B cell (primary cell): ENCODE data around the gene DNASE1L3. TPM values are rescaled to one million over a fixed set of nuclear protein-coding genes. Genes with fewer than 3 reads are reported as not detected.
A peak's percentile ranks its signal among the peaks of the same experiment; 100 is the strongest.

Experiments used
- ATAC-seq: fragments of 200-7000 bp; cut with Tn5 transposase; one replicate; pipeline ENCODE4 v1.10.0; 2021; ENCODE audit warnings: low read depth, mild to moderate bottlenecking, moderate number of reproducible peaks, moderate library complexity
- CTCF ChIA-PET: fragments of 350-600 bp; sonication (Branson Sonifier 250); formaldehyde crosslinking; loops from one replicate; lab custom pipeline; 2021; ENCODE audit warnings: antibody characterized with exemption, inconsistent platforms; lab: Charles Lee
- POLR2A ChIA-PET: fragments of 350-600 bp; sonication (Branson Sonifier 250); formaldehyde crosslinking; loops from one replicate; lab custom pipeline; 2021; ENCODE audit warnings: antibody characterized with exemption; lab: Charles Lee
- DNase-seq: peaks from one replicate; pipeline ENCODE4 v3.0.0; 2013
- H2AFZ ChIP-seq: 2 replicates; pipeline ENCODE4 v1.6.1; 2012; ENCODE audit warnings: mild to moderate bottlenecking, low read depth, low read length; ENCODE audit not compliant: insufficient read depth, poor library complexity, severe bottlenecking
- H3K27ac ChIP-seq, 2 donors: 1 replicate in 1 of 2; 2 replicates in 1 of 2; pipeline ENCODE4 v1.5.1; 2012 to 2013; ENCODE audit warnings: low read length in 2 of 2, mild to moderate bottlenecking in 2 of 2, moderate library complexity in 1 of 2
- H3K27me3 ChIP-seq, 4 experiments: fragments of 200-600 bp in 1 of 4; sonication (generic) in 1 of 4; replicated peaks in 1 of 4; 1 replicate in 2 of 4; 2 replicates in 2 of 4; pipeline versions ENCODE4 v1.6.1 to v1.7.0; 2013 to 2016; ENCODE audit warnings: low read length in 3 of 4, mild to moderate bottlenecking in 2 of 4, mixed read lengths in 1 of 4, moderate library complexity in 1 of 4; ENCODE audit not compliant: insufficient read depth in 4 of 4, control insufficient read depth in 3 of 4; ENCODE audit errors: control extremely low read depth in 1 of 4
- H3K36me3 ChIP-seq, 2 experiments: replicated peaks in 1 of 2; 1 replicate in 1 of 2; 2 replicates in 1 of 2; pipeline versions ENCODE4 v1.6.1 to v1.7.1; 2013; ENCODE audit warnings: low read length in 1 of 2; ENCODE audit not compliant: insufficient read depth in 2 of 2, control insufficient read depth in 1 of 2; ENCODE audit errors: control extremely low read depth in 1 of 2, extremely low read depth in 1 of 2
- H3K4me1 ChIP-seq, 2 donors: fragments of 200-600 bp in 1 of 2; sonication (generic) in 1 of 2; 1 replicate in 1 of 2; 2 replicates in 1 of 2; pipeline versions ENCODE4 v1.5.1 to v1.6.1; 2013 to 2017; ENCODE audit warnings: low read length in 2 of 2; ENCODE audit not compliant: control insufficient read depth in 2 of 2, insufficient read depth in 2 of 2
- H3K4me2 ChIP-seq: replicated peaks from 2 replicates; pipeline ENCODE3; 2012; ENCODE audit warnings: mild to moderate bottlenecking, low read depth, low read length; ENCODE audit not compliant: poor library complexity, severe bottlenecking
- H3K4me3 ChIP-seq, 5 experiments: fragments of 200-600 bp in 1 of 5; sonication (generic) in 1 of 5; 1 replicate in 3 of 5; 2 replicates in 2 of 5; pipeline versions ENCODE4 v1.5.1 to v1.7.0; 2011 to 2016; ENCODE audit warnings: low read length in 4 of 5, mild to moderate bottlenecking in 4 of 5, low read depth in 2 of 5, control low read depth in 1 of 5, moderate library complexity in 1 of 5; ENCODE audit not compliant: insufficient read depth in 1 of 5; ENCODE audit errors: control extremely low read depth in 1 of 5, extremely low read depth in 1 of 5
- H3K79me2 ChIP-seq: fragments of 200-600 bp; sonication (generic); one replicate; pipeline ENCODE4 v1.6.0; 2016; ENCODE audit warnings: low read length; ENCODE audit not compliant: control insufficient read depth, insufficient read depth
- H3K9ac ChIP-seq: fragments of 200-600 bp; sonication (generic); 2 replicates; pipeline ENCODE4 v1.6.1; 2017; ENCODE audit warnings: mild to moderate bottlenecking, low read length, moderate library complexity
- H3K9me3 ChIP-seq, 3 donors: one replicate each; pipeline versions ENCODE4 v1.6.1 to v1.7.1; 2013; ENCODE audit warnings: low read length in 2 of 3; ENCODE audit not compliant: control insufficient read depth in 2 of 3, insufficient read depth in 1 of 3; ENCODE audit errors: control extremely low read depth in 1 of 3
- H4K20me1 ChIP-seq: 2 replicates; pipeline ENCODE4 v1.6.0; 2012; ENCODE audit warnings: mild to moderate bottlenecking, low read length; ENCODE audit not compliant: insufficient read depth, control insufficient read depth, poor library complexity, severe bottlenecking
- H3K27ac Mint-ChIP-seq: one replicate; pipeline ENCODE4 v1.8.0; 2021; ENCODE audit warnings: mixed read lengths
- H3K27me3 Mint-ChIP-seq: one replicate; pipeline ENCODE4 v1.8.0; 2021; ENCODE audit warnings: mixed read lengths
- H3K4me1 Mint-ChIP-seq: one replicate; pipeline ENCODE4 v1.8.0; 2021; ENCODE audit warnings: mixed read lengths
- H3K4me3 Mint-ChIP-seq: one replicate; pipeline ENCODE4 v1.8.0; 2021; ENCODE audit warnings: mixed read lengths
- H3K9me3 Mint-ChIP-seq: one replicate; pipeline ENCODE4 v1.8.0; 2022; ENCODE audit warnings: mixed read lengths; ENCODE audit not compliant: insufficient read depth
- EZH2 ChIP-seq: IDR thresholded peaks from 2 replicates; pipeline ENCODE4 v1.6.1; 2012; ENCODE audit warnings: borderline replicate concordance, low read depth, mild to moderate bottlenecking, moderate library complexity, low read length; ENCODE audit not compliant: insufficient read depth, poor library complexity, severe bottlenecking
- WGBS: methylation state at CpG from one replicate; pipeline ENCODE4 v1.1.5; 2013; ENCODE audit warnings: missing lambda C conversion rate; ENCODE audit not compliant: insufficient coverage; 5-methylcytosine and 5-hydroxymethylcytosine counted together
- intact Hi-C: fragments of 100-400 bp; cut with micrococcal nuclease; formaldehyde crosslinking; loops from one replicate; pipeline ENCODE4 v1.10.0; 2022
- polyA plus RNA-seq: library from polyadenylated mRNA; depleted of rRNA; stranded (reverse); fragments of >200 nt; gene quantifications from 2 replicates; pipeline ENCODE4 v1.2.3, GENCODE V29; 2012
- total RNA-seq, 2 donors: library from RNA; stranded (reverse); fragments of 120-200 nt in 1 of 2; gene quantifications; 1 replicate in 1 of 2; 2 replicates in 1 of 2; pipeline versions ENCODE4 v1.2.3 to v1.2.4, GENCODE V29; 2013 to 2022
- TF ChIP-seq, protein P1 (sequence below): fragments of 200-600 bp; IDR thresholded peaks from one replicate; pipeline ENCODE4 v1.8.0; 2022; ENCODE audit warnings: antibody characterized with exemption, mild to moderate bottlenecking

The DNASE1L3 gene
- total and polyA plus RNA-seq, 2 donors (not counting 1 experiment from before 2014, with no cell fraction given), result 0.39 to 2.6 TPM

DNA sequence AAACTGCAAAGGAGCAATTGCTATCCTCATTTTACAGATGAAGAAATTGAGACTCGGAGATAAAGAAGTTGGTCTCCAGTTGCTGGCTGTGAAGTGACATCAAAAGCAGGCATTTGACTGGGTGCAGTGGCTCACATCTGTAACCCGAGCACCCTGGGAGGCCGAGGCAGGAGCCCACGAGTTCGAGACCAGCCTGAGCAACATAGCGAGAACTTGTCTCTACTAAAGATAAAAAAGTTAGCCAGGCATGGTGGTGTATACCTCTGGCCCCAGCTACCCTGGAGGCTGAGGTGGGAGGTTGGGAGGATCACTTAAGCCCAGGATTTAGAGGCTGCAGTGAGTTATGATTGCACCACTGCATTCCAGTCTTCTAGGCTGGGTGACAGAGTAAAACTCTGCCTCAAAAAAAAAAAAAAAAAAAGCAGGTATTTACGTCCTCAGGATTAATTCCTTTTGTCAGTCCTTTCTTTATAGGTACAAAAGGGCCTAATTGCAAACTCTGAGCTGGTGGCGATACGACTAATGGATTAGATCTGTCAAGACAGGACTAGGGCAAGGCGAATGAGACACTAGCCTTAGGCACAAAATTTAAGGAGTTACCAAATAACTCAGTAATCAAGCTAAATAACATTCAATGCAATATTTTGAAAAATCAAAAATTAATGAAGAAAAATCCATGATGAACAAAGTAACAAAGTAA lies 5.9 kb upstream of the DNASE1L3 start:
- Mint-ChIP-seq H3K9me3 (no peaks in the 10 kb centered on the region), H3K4me3 (no peak overlapping the region), H3K4me1 (peaks cover 49% of the 10 kb centered on the region), H3K27me3 (no peaks in the 10 kb centered on the region), H3K27ac (no peak overlapping the region)
- H3K36me3 ChIP-seq, result no peaks in the 10 kb centered on the region
- intact Hi-C loops, result loop anchor here (1.0 to 5.0 kb wide), 5 partner anchors 18 to 208 kb away; partner anchors contain the start of genes FLNB, HTD2 and RPP14
- H3K27ac ChIP-seq, result no peak overlapping the region
- ATAC-seq (no peak), DNase-seq (no peak)
- CTCF ChIA-PET, result interaction anchor here (0.7 to 12.6 kb wide), 26 partner anchors 8 to 848 kb away, joined by 3 to 336 read pairs (median 6); partner anchors contain the start of genes ABHD6, FLNB, HTD2 and RPP14
- no peaks in the 10 kb centered on the region for H4K20me1 ChIP-seq
- POLR2A ChIA-PET, result interaction anchor here (0.7 to 3.9 kb wide), 8 partner anchors 13 to 90 kb away, joined by 3 to 23 read pairs (median 7); partner anchors contain the start of genes ABHD6 and HTD2
- 88% methylated on average over 6 of the region's 10 CpGs for WGBS
- no peaks in the 10 kb centered on the region for H3K9me3 ChIP-seq
- H3K27me3 ChIP-seq, result no peaks in the 10 kb centered on the region
- no peak overlapping the region for H2AFZ ChIP-seq
- H3K79me2 ChIP-seq, result no peaks in the 10 kb centered on the region
- TF ChIP-seq EZH2, result no peak
- TF ChIP-seq, protein P1, sequence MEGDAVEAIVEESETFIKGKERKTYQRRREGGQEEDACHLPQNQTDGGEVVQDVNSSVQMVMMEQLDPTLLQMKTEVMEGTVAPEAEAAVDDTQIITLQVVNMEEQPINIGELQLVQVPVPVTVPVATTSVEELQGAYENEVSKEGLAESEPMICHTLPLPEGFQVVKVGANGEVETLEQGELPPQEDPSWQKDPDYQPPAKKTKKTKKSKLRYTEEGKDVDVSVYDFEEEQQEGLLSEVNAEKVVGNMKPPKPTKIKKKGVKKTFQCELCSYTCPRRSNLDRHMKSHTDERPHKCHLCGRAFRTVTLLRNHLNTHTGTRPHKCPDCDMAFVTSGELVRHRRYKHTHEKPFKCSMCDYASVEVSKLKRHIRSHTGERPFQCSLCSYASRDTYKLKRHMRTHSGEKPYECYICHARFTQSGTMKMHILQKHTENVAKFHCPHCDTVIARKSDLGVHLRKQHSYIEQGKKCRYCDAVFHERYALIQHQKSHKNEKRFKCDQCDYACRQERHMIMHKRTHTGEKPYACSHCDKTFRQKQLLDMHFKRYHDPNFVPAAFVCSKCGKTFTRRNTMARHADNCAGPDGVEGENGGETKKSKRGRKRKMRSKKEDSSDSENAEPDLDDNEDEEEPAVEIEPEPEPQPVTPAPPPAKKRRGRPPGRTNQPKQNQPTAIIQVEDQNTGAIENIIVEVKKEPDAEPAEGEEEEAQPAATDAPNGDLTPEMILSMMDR, result no peak
- peak overlapping the region; percentile 78 for H3K4me2 ChIP-seq
- H3K9ac ChIP-seq, result no peak overlapping the region
- peak overlapping the region in 1 of 5 experiments; percentile 61 for H3K4me3 ChIP-seq
- peaks cover 52 to 58% of the 10 kb centered on the region in 2 donors for H3K4me1 ChIP-seq
